G401 (cell line): ENCODE results near the gene TRIM26. TPM values are rescaled to one million over a fixed set of nuclear protein-coding genes. Genes with fewer than 3 reads are reported as not detected.
"Not testable (repeated sequence)": the region's sequence is repeated elsewhere in the genome, so short reads cannot be mapped to it uniquely, and the experiment has no call there.

Experiments used
- DNase-seq: peaks from one replicate; pipeline ENCODE4 v3.0.0-alpha.2; 2015; ENCODE audit warnings: low spot score
- in situ Hi-C: cut with HindIII; loops from 2 replicates; pipeline ENCODE4 v1.10.0; 2016; ENCODE audit warnings: low sequenced_read_pairs, mixed read lengths
- total RNA-seq: library from RNA; depleted of rRNA; stranded (reverse); fragments of >200 nt; shearing (Covaris generic); gene quantifications from 2 replicates; pipeline ENCODE4 v1.2.3, GENCODE V29; 2014; rRNA removed

TRIM26 gene
- total RNA-seq, 1 experiment from 2014 or later: 61.2 TPM

GRCh38 chr6:30142665-30143064 is 70.5 kb downstream of the TRIM26 start:
- in situ Hi-C loops: no loop called here
- no peak for DNase-seq

DNA sequence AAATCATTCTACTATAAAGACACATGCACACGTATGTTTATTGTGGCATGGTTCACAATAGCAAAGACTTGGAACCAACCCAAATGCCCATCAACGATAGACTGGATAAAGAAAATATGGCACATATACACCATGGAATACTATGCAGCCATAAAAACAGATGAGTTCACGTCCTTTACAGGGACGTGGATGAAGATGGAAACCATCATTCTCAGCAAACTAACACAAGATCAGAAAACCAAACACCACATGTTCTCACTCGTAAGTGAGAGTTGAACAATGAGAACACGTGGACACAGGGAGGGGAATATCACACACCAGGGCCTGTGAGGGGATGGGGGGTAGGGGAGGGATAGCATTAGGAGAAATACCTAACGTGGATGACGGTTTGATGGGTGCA is 73.0 kb downstream of the TRIM26 start:
- DNase-seq, in situ Hi-C loops: not testable (repeated sequence)

GRCh38 chr6:30136570-30137286 is 76.5 kb downstream of the TRIM26 start:
- in situ Hi-C loops: no loop called here
- no peak for DNase-seq

DNA sequence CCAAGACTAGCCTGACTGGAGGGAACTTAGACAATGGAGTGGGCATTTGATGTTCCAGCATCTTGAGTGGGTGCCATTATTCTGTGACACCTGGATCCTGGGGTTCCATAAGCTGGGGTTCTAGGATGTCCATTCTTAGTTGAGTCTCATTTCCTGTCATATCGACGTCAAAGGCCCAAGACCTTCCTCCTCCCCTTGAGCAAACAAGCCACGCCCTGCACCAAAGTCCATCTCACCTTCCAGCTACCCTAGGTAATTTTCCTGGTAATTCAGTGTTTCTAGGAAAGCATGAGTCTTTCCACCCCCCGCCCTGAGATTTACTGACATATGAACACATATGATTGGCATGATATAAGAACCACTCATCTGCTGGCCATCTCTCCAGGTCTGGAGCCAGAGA is 77.4 kb downstream of the TRIM26 start, which contains the start of gene TRIM40:
Gene TRIM40, plus strand, starts transcription at position 384 of the 400 bp plus-strand sequence. CDS start 897 bp downstream, outside the sequence.
- no peak for DNase-seq
- in situ Hi-C loops: no loop called here

GRCh38 chr6:30135147-30135546 is 78.1 kb downstream of the TRIM26 start:
- in situ Hi-C loops: no loop called here

More at GRCh38 chr6:30135147-30135546, 78.1 kb downstream of the TRIM26 start:
- no peak for DNase-seq

Other genes starting within 250 kb of the TRIM26 start
- gene POLR1H, start 152.1 kb downstream of the TRIM26 start, total RNA-seq: 48.2 and 50.3 TPM in 2 replicates
- 18.6 and 29.3 TPM in 2 replicates for gene PPP1R11, start 146.2 kb downstream of the TRIM26 start, total RNA-seq
- not detected in 2 replicates for gene RNF39, start 137.6 kb downstream of the TRIM26 start, total RNA-seq
- not detected in 2 replicates for gene TRIM31, start 100.3 kb downstream of the TRIM26 start, total RNA-seq
- not detected in 2 replicates for gene TRIM40, start 77.3 kb downstream of the TRIM26 start, total RNA-seq
- not detected in 2 replicates for gene TRIM10, start 52.2 kb downstream of the TRIM26 start, total RNA-seq
- not detected in 2 replicates for gene TRIM15, start 49.9 kb downstream of the TRIM26 start, total RNA-seq
- 24.6 and 25.7 TPM in 2 replicates for gene TRIM39, start 113.5 kb upstream of the TRIM26 start, total RNA-seq
- 71.4 and 112 TPM in 2 replicates for gene RPP21, start 131.8 kb upstream of the TRIM26 start, total RNA-seq